ENCODE data around the gene CCDC88C.

CCDC88C gene

DNA sequence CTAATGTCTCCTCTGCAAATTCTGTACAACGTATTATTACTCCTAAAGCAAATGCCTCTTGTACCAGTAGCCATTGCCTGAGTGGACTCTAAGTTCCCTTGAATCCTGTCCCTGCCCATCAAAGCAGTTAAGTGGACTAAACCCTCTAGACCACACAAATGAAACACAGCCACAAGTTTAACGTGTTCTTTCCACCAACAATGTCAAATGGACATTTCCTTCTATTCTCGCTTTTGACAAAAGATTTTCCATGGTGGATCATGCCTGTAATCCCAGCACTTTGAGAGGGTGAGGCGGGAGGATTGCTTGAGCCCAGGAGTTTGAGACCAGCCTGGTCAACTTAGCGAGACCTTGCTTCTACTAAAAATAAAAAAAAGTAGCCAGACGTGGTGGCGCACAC lies 15.9 kb downstream of the CCDC88C start:
- no peak for DNase-seq

DNA sequence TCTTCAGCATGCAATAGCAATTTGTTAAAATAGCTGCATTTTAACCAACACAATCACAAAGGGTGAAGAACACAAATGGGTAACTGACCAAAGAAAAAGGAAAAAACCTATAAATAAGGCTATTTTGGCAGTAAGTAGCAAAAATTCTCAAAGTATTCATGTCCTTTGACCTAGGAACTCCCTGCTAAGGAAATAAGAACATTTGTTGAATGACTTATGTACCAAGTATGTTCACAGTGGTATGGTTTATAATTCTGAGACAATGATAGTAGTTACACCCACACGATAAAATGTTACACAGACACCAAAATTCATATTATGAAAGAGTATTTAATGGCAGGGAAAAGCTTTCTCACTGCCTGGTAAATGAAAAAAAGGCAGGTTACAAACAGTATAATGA lies 16.9 kb downstream of the CCDC88C start:
- intact Hi-C loops (cut with DNase I), result no loop called here
- DNase-seq, result no peak

More for the DNA sequence above, 15.9 kb downstream of the CCDC88C start:
- intact Hi-C loops (cut with DNase I), result no loop called here

DNA sequence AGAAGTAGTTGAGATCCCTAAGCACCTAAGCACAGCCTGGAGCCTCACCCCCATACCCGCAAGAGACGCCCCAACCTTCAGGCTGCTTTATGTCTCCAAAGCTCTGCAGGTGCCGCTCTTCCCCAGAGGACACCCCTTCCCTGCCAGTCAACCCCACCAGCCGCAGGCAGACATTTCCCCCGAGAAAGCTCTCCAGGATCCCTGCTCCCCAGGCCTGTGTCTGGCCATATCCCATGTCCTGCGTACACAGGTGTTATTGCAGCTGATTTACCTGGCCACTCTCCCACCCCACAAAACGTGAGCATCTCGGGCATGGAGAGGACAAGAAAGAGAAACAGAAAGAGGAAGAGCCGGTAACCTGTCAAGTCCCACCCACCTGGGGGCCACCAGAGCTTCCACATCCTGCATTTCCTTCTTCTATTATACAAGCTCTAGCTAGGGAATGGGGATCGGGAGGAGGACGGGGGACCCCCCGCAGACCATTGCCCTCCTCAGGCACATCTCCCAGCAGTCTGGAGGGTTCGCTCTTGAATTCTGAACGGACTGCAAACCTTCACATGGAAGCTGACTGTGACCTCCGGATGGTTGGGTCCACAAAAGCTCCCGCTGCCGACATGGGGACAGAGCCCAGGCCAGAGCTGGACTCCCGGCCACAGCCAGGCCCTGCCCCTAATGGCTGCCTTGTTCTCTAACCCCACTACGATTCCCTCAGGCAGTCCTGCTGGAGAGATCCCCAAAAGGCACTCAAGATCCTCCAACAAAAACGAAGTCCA lies 17.6 kb downstream of the CCDC88C start:
- peak in 1 of 42 donors; percentile 61 for DNase-seq
- intact Hi-C loops (cut with DNase I), result no loop called here

DNA sequence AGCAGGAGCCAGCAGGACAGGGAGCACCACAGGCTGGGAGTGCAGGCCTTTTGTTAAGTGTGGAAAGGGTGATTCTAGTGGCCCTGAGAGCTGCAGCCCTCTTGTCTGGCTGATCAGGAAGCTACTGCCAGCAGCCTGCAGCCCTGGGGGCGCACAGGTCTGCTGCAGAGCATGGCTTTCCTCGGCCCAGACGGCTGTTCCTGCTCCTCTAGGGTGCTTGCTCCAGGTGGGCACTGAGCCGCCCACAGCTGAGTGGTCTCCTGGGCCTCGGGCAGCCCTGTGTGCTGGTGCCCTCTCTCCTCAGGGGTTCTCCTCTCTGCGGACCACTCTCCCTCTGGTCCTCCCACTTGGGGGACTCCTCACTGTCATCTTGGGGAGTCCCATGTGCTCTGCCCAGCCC lies 18.9 kb downstream of the CCDC88C start:
- intact Hi-C loops (cut with DNase I), result no loop called here
- DNase-seq, result no peak

DNA sequence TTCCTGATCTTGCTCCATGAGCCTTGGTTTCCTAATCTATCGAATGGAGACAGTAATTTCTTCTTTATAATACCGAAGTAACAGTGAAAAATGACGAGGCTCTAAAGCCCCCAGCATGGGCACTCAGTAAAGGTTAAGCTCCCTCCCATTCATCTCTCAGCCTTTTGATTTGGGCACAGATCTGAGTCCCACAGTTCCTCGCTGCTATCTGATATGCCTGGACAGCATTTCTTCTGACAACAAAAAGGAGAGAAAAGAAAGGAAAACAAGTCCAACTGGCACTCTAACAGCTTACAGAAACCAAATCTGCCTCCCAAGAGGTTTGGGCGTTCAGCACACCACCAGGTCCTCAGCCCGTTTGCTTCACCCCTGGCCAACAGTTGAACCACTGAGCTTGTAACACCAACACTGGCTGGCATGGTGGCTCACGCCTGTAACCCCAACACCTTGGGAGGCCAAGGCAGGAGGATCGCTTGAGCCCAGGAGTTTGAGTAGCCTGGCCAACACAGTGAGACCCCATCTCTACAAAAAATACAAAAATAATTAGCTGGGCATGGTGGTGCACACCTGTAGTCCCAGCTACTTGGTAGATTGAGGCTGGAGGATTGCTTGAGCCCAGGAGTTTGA lies 19.5 kb downstream of the CCDC88C start:
- intact Hi-C loops (cut with DNase I), result no loop called here
- no peak for DNase-seq

DNA sequence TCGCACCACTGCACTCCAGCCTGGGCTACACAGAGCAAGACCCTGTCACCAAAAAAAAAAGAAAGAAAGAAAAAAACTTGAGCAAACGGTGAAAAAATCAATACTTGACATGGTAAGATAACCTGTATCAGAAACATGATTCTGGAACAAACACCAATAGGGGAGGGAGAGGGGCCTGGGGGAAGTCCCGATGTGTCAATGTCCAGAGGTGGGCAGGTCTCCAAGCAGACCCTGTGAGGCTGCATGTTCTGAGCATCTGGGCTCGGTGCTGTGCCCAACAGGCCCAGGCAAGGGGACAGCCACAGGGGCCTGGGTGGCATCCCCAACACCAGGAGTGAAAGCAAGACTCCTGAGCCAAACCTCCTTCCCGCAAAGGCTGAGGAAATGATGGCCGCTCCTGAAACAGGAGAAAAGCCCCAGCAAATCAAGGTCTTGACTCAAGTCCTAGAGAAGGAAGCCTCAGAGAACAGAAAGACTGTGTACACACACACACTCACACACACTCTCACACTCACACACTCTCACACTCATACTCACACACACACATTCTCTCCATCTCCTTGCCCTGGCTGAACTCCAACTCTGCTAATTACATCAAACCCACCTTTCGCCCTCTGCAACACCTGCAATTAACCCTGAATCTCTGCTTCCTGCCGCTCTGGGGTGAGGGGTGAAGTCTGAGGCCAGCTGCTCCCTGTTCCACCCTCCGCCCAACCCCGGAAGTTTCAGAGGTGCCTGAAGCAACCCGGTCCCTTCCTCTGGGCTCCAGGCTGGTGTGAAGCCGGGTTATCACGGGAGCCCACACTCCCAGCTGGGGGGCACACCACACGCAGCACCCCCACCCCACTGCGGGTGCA lies 20.4 kb downstream of the CCDC88C start:
- intact Hi-C loops (cut with DNase I), result no loop called here

DNA sequence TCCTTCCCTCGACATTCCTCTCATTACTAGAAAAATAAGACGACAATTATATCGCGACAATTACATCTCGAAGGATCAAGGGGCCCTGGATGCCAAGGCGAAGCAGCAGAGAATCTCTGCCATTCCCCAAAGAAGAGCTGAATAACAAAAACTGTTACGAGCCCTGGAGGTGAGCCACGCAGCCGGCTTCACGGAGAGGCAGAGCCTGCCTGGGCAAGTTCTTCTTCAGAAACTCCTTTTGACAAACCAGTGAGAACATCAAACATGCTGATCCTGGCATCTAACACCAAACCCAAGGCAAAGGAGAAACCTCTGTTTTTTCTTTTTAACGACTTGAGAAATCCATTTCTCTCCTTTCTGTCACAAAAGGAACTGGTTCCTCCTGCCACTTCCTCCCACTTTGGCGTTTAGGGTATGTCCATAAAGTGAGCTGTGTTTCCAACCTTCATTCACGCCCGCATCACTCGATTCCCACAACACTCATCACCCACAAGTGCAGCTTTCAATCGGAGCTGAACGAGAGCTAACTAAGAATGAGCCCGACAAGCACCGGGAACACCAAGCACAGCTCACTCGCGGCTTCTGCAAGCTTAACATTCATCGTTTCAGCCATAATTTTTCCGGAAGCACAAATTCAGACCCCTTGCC lies 21.5 kb downstream of the CCDC88C start:
- peak in 8 of 42 donors; percentile 28 to 79 (median 58) for DNase-seq
- intact Hi-C loops (cut with DNase I), result no loop called here

More for the DNA sequence above, 20.4 kb downstream of the CCDC88C start:
- no peak for DNase-seq

DNA sequence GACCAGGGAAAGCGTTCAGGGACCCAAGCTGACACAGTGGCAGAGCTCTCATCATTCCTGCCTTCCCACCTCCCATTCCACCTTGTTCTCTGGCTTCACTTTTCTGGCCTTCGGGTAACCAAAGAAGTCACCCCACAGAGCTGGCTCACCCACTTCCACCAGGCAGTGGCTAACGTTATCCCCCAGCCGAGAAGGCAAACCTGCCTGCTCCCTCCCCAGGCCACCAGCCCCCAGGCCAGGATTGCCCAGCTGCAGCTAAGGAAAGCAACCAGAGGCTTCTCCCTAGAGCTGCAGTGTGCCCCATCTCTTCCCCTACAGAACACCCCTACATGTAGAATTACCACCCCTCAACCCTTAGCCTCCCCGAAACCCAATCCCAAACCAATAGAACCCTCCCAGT lies 22.2 kb downstream of the CCDC88C start:
- intact Hi-C loops (cut with DNase I), result no loop called here
- no peak for DNase-seq

DNA sequence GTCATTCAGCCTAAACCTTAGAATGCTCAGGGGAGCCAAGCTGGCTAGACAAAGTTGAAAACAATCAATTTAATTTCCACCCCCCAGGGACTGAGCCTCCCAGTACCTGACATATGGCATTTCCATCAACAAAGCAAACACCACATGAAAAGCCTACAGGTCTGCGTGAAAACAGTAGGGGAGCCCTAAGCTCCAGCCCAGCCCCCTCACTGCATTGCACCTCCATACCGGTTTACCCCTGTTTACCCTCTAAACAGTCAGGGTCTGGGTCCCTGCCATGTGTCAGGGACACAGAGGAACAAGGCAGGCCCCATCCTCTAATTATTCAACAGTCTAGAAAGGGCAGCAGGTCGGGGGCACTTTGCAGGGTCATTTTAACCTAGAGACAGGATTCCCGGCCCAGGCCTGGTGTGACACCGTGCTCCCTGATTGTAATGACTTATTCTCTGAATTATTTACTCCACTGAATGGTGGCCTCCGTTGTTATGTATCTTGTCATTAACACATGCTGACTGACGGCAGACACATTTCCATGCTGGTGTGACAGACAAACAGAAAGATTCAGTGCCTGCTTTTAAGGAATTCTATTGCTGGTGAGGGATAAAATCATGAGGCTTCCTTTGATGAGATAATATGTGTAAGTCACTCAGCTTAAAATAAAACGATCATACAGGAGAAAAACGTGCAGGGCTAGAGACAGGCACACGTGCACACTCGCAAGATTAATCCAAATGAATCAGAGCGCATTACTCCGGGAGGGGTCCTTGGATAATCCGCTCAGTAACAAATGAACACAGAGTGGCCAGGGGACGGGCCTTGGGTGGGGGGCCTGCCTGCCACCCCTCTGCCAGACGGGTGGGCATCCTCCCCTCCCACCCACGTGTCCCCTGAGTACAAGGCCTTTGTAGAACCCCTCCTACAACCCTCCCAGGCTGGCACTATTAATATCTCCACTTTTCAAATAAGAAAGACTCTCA lies 23.2 kb downstream of the CCDC88C start:
- intact Hi-C loops (cut with DNase I), result no loop called here
- DNase-seq, result peak in 5 of 42 donors; percentile 33 to 70 (median 66)

DNA sequence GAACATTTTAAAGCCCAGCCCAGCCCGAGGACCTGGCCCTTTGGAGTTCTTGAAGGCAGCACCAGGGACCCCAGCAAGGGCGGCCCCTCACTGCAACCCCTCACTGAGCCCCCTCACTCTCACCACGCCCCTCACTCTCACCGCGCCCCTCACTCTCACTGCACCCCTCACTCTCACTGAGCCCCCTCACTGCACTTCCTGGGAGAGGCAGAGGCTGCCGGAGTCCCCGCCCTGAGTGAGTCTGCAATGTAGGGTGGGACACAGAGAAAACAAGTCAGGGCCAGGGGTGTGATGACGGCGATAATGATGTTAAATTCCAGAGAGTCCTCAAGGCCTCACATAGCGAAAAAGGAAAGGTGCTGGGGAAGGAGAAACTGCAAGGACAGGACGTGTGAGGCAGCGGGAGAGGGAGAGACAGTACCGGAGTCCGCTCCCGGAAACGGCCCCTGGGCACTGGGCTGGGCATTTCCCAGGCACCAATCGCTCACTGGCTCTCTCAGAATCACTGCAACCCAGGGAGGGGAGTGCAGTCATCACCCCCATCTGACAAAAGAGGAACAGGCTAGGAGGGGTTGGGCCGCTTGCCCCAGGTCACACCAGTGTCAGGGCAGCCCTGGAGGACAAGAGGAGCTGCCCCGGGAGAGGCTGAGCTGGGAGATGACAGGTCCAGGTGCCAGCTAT lies 24.9 kb downstream of the CCDC88C start:
- DNase-seq, result no peak
- intact Hi-C loops (cut with DNase I), result no loop called here

DNA sequence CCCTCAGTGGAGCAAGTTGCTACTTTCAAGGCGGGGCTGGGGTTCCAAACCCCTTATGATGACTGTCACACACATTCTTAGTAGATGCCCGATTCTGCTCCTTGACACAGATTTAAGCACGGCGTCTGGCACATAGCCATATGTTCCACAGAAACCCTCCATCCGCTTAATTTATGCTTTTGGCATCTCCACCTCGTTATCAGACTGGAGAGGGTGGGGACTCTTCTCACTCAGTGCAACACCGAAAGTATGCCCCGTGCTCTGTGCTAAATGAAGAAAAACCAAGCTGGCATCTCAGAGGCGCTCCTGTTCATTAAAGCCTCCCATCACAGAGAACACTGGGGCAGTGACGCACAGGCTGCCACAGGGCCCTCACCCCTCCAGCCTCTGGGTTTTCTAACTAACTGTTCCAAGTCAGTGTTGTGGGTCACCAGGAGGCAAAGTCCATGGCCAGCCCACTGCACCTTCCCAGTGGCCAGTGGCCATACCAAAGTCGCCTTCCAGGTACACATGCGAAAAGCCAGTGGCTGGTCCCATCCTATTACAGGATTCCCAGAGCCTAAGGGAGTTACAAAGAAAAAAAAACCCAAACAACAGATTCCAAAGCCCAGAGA lies 27.3 kb downstream of the CCDC88C start:
- peak in 10 of 42 donors; percentile 36 to 72 (median 56) for DNase-seq

DNA sequence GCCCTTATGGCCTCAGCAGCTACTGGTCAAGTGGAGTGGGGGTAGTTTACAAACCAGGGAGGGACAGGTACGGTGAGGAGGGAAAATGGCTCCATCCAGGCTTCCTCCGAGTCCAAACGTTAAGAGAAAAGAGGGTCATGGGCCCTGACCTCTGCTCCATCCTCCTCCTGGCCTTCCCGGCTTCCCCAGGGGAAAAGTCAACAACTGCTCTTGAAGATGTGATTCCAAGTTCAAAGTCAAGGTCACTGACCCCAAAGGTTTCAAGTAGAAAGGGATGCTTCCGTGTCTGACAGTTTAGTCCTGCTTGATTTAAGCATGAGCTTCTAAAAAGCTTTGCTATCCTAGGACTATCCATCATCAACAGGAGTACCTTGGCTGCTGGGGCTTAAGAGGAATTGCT lies 28.5 kb downstream of the CCDC88C start:
- intact Hi-C loops (cut with DNase I), result no loop called here
- DNase-seq, result no peak

More for the DNA sequence above, 27.3 kb downstream of the CCDC88C start:
- intact Hi-C loops (cut with DNase I), result no loop called here

DNA sequence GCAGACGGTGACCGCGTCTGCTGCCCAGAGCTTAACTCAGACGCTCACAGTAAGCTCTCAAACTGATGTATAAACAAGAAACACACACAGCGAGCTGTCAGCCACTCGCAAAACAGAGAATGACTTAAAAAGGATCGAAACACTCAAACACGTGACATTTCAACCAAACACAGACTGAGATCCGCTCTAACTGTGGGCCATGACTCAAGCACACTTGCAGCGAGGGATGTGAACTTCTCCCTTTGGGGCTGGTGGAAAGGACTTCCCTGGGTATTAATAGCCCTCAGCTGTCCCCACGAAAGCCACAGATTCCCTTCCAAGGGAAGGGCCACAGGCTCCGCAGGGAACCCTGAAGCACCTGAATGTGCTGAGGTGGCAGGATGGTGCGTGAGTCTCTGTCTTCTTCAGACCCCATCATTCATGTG lies 29.1 kb downstream of the CCDC88C start:
- intact Hi-C loops (cut with DNase I), result no loop called here
- peak in 2 of 42 donors; percentile 58 to 68 for DNase-seq

DNA sequence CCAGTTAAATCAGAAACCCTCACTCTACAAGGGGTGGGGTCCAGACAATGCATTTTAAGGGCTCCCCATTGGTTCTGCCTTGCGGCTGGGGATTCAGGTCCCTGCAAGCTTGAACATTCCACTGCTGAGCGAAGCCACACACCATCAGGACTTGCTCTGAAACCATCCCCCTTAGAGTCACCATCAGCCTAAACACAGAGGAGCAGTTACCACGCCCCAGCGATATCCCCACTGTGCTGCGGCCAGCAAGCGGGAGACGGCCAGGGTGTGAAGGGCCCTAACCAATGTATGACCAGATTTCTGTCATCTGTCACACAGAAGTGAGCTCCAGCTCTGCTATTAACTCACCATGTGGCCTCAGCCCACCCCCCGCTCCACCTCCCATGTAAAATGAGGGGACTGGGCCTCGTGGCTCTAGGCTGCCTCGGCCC lies 29.7 kb downstream of the CCDC88C start:
- no peak for DNase-seq
- intact Hi-C loops (cut with DNase I), result no loop called here

DNA sequence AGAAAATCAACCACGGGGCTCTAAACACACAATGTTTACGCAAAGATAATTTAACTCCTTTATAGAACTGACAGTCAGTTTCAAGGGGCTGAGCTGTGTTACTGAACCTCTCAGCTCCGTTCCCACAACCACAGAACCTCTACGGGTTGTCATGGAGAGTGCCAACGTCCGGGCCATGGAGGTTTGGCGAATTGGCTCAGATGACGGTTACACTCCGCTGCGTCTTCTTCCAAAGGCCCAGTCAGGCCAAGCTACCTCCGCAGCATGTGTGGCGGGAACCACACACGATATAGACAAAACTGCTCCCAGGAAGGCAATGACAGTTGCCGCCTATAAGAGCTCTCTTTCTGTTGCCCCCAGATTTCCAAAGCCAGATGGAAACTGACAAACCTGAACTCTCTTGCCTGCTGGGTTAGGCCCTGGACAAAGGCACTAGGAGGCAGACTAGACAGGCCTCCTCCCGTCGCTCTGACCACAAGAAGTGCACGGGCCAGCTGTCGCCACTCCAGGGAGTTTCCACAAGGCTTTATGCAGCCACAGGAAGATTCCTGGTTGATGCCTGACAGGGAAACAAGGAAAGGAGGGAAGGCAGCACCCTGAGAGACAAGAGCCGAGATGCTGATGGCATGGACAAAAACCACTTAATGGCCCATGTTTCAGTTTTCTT lies 30.3 kb downstream of the CCDC88C start:
- no peak for DNase-seq

DNA sequence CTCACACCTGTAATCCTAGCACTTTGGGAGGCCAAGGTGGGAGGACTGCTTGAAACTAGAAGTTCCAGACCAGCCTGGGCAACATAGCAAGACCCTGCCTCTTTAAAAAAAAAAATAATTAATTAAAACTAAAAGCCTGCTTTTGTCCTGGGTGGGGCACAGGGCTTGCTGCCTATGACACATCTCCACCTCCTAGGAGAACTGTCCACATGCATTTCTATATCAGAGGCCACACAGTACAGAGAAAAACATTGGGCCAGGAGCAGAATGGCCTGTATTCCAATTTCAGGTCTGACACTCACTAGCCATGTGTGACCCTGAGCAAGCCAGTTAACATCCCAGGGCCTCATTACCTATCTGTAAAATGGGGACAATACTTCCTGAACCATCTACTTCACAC lies 31.9 kb downstream of the CCDC88C start:
- DNase-seq, result no peak
- intact Hi-C loops (cut with DNase I), result no loop called here

More for the DNA sequence above, 30.3 kb downstream of the CCDC88C start:
- intact Hi-C loops (cut with DNase I), result no loop called here

All from head of caudate nucleus (tissue), 42 donors.